CD4-positive, alpha-beta T cell treated with Interleukin-10 for 1 hour (primary cell): ENCODE results near the gene C11orf97.
"Not testable (repeated sequence)": the region's sequence is repeated elsewhere in the genome, so short reads cannot be mapped to it uniquely, and the experiment has no call there.

Experiments
- DNase-seq: peaks from one replicate; pipeline ENCODE4 v3.0.0-alpha.2; 2020

The C11orf97 gene

DNA sequence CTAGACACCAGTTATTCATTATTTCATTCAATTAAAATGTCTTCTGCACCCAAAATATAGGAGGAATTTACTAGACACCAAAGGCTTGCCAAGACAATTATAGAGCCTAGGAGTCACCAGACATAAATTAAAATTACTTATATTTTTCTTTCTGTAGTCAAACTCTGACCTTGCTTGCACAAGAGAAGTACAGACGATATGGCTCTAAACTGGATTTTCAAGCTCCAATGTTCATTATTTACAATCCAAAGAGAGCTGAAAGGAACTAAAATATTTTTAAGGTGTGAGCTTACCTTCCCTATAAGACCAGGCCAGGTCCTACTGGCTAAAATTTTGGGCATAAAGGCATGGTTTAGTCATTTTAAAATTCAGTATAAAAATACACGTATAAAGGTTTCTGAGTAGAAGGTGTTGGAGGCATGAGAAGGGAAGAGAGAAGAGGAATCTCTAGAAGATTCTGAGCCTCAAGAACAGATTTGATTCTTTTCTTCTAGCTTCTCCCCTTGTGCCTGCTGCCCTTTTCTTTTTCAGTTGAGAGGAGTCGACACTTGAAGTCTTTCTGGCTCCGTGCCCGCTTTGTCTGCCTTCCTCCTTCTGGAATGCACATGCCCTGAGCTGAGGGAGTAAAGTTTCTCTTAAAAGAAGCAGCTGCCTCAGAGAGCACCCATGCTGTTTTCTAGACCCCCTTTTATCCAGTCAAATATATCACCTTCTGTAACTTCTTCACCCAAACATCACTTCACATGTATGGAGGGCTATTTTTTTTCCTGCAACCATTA, 13.5 kb downstream of the C11orf97 start:
- no peak for DNase-seq

DNA sequence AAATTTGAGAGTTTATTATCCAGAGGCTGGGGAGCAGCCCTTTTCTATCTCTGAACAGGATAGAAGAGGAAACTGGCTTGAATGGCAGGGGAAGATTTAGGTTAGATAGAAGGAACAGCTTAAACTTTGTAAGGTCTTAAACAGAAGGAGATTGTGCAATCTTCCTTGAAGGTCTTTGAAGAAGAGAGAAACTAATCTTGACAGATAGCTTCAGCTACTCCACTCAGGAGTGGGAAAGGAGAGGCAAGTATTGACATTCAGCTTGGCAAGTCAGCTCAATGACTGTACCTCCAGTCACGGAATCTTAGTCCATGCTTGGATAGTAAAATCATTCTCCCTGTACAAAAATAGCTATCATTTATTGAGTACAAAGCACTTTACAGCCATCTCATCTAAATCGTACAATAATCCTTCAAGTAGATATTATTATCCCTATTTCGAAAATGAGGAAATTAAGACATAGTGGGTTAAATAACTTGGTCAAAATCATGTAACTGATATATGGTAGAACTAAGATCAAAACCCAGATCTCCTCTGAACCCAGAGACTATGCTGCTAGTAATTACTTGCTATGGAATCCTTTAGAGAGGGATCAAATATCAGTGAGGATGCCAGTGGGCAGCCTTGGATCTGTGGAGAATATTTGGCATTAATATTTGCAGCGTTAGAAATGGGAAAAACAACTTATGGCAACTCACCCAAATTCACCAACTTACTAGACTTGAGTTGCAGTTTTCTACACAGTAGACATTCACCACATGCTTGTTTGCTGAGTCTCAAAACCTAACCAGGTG, 14.6 kb downstream of the C11orf97 start:
- DNase-seq: no peak

DNA sequence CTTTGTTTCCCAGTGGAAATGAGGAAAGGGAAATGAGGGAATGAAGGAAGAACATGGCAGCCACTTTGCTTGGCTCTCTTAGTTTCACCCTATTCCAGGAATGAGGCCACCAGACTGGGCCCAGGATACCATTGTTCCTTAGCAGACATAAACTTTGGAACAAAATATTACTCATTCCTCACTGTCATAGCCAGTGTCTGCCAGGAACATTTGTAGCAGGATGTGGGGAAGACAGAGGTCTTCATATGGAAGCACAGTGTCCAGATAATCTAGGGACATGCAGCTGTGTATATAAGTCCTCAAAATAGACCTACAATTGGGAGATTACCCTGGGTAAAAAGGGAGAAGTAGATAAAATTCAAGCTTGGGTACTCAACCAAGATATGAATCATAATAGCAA, 16.3 kb downstream of the C11orf97 start:
- no peak for DNase-seq

- no peak for DNase-seq
These were observed 19.9 kb downstream of the C11orf97 start for GRCh38 chr11:94532211-94532610.

- no peak for DNase-seq
These were observed 20.9 kb downstream of the C11orf97 start for GRCh38 chr11:94533206-94533605.

DNA sequence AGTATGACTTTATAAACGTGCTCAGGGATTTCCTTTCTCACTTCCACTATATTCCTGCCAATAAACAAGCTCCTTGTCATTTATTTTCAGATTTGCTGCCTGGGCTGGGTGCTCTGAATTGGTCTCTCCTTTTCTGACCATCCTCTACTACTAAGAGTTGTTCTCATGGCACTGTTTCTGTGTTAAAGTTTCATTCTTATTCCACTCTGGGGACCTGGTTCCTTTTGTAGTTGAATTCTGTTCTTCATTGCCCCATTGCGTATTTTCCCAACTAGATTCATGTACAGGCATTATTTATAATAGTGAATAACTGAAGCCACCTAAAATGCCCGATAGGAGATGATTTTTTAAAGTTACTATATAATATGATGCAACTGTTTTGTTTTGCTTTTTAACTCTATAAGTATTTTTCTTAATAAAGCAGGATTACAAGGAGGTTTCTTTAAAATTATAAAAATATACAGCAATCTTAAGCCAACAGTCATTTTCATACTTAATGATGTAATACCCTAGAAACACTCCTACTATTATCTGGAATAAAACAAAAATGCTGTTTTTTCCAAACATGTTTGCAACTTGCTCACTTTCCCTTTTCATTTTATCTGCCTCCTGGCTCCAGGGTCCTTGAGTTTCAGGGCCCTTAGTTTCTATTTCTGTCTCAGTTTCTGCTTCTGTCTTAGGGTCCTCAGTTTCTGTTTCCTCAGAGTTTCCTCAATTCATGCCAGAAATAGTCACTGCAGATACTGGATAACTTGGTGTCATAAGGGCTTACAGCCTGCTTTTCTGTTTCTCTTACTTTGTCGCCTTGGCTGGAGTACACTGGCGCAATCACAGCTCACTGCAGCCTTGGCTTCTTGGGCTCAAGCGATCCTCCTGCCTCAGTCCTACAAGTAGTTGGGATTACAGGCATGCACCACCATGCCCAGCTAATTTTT, 21.7 kb downstream of the C11orf97 start:
- no peak for DNase-seq

GRCh38 chr11:94536386-94536785, 24.1 kb downstream of the C11orf97 start:
- DNase-seq: no peak

GRCh38 chr11:94537031-94537600, 24.9 kb downstream of the C11orf97 start:
- DNase-seq: no peak

GRCh38 chr11:94539420-94539819, 27.2 kb downstream of the C11orf97 start:
- DNase-seq: no peak

DNA sequence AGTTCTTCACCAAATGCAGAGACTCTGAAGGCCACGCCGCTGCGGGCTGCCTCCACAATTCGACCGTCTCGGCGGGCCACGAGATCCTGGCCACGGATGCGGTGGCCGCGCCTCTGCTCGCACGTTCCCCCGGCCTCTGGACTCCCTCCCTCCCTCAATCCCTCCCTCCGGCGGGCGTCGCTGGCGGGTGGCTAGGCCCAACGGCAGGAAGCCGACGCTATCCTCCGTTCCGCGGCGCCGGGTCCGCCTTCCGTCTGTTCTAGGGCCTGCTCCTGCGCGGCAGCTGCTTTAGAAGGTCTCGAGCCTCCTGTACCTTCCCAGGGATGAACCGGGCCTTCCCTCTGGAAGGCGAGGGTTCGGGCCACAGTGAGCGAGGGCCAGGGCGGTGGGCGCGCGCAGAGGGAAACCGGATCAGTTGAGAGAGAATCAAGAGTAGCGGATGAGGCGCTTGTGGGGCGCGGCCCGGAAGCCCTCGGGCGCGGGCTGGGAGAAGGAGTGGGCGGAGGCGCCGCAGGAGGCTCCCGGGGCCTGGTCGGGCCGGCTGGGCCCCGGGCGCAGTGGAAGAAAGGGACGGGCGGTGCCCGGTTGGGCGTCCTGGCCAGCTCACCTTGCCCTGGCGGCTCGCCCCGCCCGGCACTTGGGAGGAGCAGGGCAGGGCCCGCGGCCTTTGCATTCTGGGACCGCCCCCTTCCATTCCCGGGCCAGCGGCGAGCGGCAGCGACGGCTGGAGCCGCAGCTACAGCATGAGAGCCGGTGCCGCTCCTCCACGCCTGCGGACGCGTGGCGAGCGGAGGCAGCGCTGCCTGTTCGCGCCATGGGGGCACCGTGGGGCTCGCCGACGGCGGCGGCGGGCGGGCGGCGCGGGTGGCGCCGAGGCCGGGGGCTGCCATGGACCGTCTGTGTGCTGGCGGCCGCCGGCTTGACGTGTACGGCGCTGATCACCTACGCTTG, 31.7 kb downstream of the C11orf97 start, which contains the start of gene FUT4:
FUT4 (plus strand) TSS at position 227 of the 951 bp plus-strand sequence; CDS start at position 440, 213 bp downstream.
- DNase-seq: peak; percentile 67

DNA sequence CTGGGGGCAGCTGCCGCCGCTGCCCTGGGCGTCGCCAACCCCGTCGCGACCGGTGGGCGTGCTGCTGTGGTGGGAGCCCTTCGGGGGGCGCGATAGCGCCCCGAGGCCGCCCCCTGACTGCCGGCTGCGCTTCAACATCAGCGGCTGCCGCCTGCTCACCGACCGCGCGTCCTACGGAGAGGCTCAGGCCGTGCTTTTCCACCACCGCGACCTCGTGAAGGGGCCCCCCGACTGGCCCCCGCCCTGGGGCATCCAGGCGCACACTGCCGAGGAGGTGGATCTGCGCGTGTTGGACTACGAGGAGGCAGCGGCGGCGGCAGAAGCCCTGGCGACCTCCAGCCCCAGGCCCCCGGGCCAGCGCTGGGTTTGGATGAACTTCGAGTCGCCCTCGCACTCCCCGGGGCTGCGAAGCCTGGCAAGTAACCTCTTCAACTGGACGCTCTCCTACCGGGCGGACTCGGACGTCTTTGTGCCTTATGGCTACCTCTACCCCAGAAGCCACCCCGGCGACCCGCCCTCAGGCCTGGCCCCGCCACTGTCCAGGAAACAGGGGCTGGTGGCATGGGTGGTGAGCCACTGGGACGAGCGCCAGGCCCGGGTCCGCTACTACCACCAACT, 32.5 kb downstream of the C11orf97 start:
- DNase-seq: no peak

DNA sequence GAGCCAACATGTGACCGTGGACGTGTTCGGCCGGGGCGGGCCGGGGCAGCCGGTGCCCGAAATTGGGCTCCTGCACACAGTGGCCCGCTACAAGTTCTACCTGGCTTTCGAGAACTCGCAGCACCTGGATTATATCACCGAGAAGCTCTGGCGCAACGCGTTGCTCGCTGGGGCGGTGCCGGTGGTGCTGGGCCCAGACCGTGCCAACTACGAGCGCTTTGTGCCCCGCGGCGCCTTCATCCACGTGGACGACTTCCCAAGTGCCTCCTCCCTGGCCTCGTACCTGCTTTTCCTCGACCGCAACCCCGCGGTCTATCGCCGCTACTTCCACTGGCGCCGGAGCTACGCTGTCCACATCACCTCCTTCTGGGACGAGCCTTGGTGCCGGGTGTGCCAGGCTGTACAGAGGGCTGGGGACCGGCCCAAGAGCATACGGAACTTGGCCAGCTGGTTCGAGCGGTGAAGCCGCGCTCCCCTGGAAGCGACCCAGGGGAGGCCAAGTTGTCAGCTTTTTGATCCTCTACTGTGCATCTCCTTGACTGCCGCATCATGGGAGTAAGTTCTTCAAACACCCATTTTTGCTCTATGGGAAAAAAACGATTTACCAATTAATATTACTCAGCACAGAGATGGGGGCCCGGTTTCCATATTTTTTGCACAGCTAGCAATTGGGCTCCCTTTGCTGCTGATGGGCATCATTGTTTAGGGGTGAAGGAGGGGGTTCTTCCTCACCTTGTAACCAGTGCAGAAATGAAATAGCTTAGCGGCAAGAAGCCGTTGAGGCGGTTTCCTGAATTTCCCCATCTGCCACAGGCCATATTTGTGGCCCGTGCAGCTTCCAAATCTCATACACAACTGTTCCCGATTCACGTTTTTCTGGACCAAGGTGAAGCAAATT, 33.3 kb downstream of the C11orf97 start:
- DNase-seq: no peak

DNA sequence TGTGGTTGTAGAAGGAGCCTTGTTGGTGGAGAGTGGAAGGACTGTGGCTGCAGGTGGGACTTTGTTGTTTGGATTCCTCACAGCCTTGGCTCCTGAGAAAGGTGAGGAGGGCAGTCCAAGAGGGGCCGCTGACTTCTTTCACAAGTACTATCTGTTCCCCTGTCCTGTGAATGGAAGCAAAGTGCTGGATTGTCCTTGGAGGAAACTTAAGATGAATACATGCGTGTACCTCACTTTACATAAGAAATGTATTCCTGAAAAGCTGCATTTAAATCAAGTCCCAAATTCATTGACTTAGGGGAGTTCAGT, 33.9 kb downstream of the C11orf97 start:
- DNase-seq: no peak

- no peak for DNase-seq
These were observed 34.6 kb downstream of the C11orf97 start for GRCh38 chr11:94546886-94547285.

DNA sequence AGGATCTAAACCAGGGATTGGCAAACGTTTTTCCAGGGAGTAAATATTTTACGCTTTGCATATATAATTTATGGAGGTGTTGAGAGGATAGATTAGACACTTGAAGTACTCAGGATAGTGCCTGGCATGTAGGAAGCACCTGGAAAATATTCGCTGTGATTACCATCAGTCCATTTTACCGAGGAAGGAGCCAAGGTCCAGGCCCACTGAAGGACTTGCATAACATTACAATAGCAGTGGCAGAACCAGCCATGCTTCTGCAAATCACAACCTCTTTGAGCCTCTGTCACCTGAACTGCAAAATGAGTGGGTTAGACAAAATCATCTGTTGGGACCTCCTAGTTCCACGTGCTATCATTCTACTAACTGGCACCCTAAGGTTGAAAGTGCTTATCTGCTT, 36.9 kb downstream of the C11orf97 start:
- no peak for DNase-seq

DNA sequence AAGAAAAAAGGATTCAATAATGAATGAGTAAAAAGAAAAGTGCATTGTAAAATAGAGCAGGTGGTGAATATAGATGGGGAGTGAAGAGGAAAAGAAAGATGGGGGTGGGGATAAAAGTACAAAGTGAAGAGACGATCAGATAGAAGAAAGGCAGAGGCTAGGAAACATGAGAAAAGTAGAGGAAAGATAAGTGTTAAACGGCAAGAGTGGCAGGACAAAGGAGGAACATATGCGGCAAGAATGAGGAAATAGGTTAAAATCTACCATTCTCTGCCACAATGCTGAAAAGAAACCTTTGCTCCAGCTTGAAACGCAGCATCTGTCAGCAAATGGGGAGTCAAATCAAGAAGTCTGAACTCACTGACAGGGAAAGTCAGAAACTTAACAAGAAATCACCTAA, 38.3 kb downstream of the C11orf97 start:
- DNase-seq: no peak

GRCh38 chr11:94553938-94554337, 41.7 kb downstream of the C11orf97 start:
- no peak for DNase-seq

GRCh38 chr11:94555752-94556329, 43.6 kb downstream of the C11orf97 start:
- not testable (repeated sequence) for DNase-seq

DNA sequence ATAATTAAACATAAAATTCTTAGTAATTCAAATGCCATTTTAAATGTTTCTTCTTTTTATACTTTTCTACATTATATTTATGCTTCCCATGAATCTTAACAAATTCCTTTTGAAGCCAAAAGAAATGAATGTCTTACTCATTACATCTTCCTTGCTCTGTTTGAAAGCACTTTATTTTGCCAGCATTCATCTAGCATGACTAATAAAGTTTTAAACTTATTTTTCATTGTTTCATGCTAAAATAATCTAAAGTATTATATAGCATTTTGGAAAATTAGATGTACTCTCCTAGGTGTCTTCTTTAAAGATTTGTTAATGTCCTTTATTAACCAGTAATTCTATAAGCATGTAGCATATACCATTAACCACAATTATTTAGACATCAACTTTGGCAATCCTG, 45.2 kb downstream of the C11orf97 start:
- no peak for DNase-seq

DNA sequence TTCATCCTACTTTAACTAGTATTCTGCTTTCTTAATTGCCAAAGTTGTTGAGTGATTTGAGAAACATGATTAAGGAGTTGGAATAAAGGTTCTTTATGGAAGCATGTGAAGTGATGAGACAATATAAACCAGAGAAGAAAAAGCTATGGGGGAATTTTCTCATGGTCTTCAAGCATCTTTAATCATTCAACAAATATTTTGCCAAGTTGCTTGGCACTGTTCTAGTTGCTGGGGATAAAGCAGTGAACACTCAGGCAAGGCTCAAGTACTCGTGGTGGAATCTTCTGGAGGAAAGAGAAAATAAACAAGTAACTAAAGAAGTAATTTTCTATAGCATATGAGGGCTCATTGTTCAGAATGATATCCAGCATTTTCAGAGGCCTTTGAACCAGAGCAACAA, 45.7 kb downstream of the C11orf97 start:
- DNase-seq: no peak
